ENCODE measurements around the gene DAB1.
"Not testable (repeated sequence)": the region's sequence is repeated elsewhere in the genome, so short reads cannot be mapped to it uniquely, and the experiment has no call there.

Gene DAB1

DNA sequence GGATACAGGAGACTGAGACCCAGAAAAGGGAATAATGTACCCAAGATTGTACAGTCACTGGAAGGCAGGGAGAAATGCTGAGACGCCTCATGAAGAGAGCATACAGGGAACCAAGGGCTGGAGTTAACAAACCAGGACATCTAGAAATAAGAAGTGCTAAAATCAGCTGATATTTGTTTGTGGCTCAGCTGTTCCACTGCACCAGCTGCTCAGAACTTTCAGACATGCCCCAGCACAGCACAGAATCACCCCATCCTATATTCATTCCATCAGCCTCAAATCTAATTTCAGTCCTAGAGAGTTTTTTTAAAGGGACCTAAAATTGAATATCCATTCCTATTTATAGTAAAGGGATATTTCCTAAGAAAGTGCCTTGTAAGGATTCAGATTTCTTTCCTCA, 60.2 kb downstream of the DAB1 start:
- Mint-ChIP-seq H3K4me3 (no peak overlapping the region), H3K9me3 (peaks cover 0 to under 1% of the 10 kb centered on the region in 2 donors), H3K27ac (no peak overlapping the region), H3K4me1 (ENCODE audit: low read depth in 2 of 2) (no peaks in the 10 kb centered on the region), H3K36me3 (ENCODE audit: insufficient read depth) (no peaks in the 10 kb centered on the region), H3K27me3 (peaks cover 0 to 7% of the 10 kb centered on the region in 2 donors)
- ATAC-seq (replicated peaks) (no peak), DNase-seq (no peak)

DNA sequence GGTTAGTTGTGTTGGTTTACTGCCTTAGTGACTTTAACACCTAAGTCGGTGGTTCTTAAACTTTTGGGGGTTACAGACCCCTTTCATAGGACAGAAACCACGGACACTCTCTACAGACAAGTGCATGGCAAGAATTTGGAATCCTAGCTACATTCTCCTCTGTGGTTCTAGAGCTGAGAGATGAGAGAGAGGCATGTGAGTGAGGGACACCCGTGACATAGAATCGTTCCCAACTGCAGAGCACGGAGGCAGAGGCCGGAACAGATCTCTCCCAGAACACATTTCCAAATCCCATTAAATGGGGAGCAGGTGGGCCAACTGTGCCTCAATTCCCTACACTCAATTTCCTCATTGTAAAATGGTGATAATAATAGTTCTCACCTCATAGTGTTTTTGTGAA, 60.7 kb downstream of the DAB1 start:
- no peak for ATAC-seq (replicated peaks)
- no peaks in the 10 kb centered on the region for H3K36me3 Mint-ChIP-seq (ENCODE audit: insufficient read depth)
- peaks cover 0 to 7% of the 10 kb centered on the region in 2 donors for H3K27me3 Mint-ChIP-seq
- no peak overlapping the region for H3K4me3 Mint-ChIP-seq
- DNase-seq = no peak
- no peaks in the 10 kb centered on the region for H3K4me1 Mint-ChIP-seq (ENCODE audit: low read depth in 2 of 2)
- no peaks in the 10 kb centered on the region for H3K9me3 Mint-ChIP-seq
- H3K27ac Mint-ChIP-seq = no peak overlapping the region

DNA sequence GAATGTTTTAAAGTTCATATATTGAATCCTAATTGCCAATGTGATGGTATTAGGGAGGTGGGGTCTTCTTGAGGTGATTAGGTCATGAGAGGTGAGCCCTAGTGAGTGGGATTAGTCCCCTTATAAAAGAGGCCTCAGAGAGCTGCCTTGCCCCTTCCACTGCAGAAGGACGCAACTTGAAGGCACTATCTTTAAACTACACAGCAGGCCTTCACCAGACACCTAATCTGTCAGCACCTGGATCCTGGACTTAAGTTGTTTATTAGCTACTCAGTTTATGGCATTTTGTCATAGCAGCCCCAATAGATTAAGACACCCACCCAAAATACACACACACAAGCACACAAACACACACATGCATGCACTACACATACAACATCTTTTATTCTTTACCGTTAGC, 61.4 kb downstream of the DAB1 start:
- H3K4me1 Mint-ChIP-seq (ENCODE audit: low read depth in 2 of 2) = no peaks in the 10 kb centered on the region
- ATAC-seq (replicated peaks) = no peak
- no peaks in the 10 kb centered on the region for H3K9me3 Mint-ChIP-seq
- no peak for DNase-seq
- H3K36me3 Mint-ChIP-seq (ENCODE audit: insufficient read depth) = no peaks in the 10 kb centered on the region
- H3K27ac Mint-ChIP-seq = no peak overlapping the region
- peaks cover 0 to 9% of the 10 kb centered on the region in 2 donors for H3K27me3 Mint-ChIP-seq
- no peak overlapping the region for H3K4me3 Mint-ChIP-seq

DNA sequence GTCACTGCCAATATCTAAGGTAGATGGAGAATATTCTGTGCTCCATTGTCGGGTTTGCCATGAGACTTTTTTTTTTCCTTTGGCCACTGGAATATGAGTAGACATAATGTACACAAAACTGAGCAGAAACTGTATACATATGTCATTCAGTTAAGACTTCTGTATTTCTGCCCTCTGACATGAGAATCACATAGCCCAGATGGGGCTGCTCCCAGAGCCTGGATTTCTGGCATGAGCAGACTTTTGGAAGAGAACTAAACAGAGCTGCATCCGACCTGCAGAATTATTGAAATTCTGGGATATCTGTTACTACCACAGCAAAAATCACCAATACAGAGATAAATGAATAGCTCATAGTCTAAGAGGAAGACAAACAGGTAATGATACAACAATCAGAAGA, 62.3 kb downstream of the DAB1 start:
- no peaks in the 10 kb centered on the region for H3K36me3 Mint-ChIP-seq (ENCODE audit: insufficient read depth)

DNA sequence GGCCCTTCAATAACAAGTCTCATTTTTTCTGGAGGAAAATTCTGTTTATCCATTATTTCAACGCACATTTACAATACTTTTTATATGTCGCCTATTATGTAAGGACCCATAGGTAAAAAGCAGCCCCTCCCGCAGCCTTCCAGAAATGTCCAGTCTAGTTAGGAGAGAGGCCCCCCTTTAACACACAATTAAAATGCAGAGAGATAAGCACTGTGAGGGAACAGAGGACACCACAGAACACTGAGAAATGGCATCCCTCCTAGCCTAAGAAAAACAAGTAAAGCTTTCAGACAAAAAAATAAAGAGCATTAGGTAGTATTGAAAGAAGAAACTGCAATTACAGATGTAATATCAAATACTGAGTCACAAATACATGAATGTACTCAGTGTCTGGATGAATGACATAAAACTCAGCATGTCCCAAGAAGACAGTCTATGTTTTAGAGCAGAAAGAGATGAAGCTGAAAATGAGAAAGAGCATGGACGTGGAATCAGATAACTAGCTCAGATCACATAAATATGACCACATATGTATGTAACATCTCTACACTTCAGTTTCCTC, 62.9 kb downstream of the DAB1 start:
- DNase-seq (no peak), ATAC-seq (replicated peaks) (no peak)
- no peak overlapping the region for H3K27ac Mint-ChIP-seq
- no peaks in the 10 kb centered on the region for H3K36me3 Mint-ChIP-seq (ENCODE audit: insufficient read depth)
- H3K4me1 Mint-ChIP-seq (ENCODE audit: low read depth in 2 of 2) = no peaks in the 10 kb centered on the region
- H3K27me3 Mint-ChIP-seq = peaks cover 0 to 13% of the 10 kb centered on the region in 2 donors
- no peaks in the 10 kb centered on the region for H3K9me3 Mint-ChIP-seq
- no peak overlapping the region for H3K4me3 Mint-ChIP-seq

More for the DNA sequence above, 62.3 kb downstream of the DAB1 start:
- peaks cover 0 to 13% of the 10 kb centered on the region in 2 donors for H3K27me3 Mint-ChIP-seq
- no peak overlapping the region for H3K4me3 Mint-ChIP-seq
- no peak overlapping the region for H3K27ac Mint-ChIP-seq
- DNase-seq = no peak
- ATAC-seq (replicated peaks) = no peak
- H3K4me1 Mint-ChIP-seq (ENCODE audit: low read depth in 2 of 2) = no peaks in the 10 kb centered on the region
- H3K9me3 Mint-ChIP-seq = no peaks in the 10 kb centered on the region

DNA sequence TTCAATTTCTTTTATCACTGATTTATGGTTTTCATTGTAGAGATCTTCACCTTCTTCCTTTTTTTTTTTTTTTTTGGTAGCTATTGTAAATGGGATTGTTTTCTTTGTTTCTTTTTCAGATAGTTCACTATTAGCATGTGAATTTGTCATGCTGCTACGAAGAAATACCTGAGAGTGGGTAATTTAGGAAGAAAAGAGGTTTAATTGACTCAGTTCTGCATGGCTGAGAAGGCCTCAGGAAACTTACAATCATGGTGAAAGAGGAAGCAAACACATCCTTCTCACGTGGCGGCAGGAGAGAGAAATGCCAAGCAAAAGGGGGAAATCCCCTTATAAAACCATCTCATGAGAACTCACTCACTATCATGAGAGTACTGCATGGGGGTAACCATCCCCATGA, 66.4 kb downstream of the DAB1 start:
- H3K9me3 Mint-ChIP-seq = no peaks in the 10 kb centered on the region
- no peaks in the 10 kb centered on the region for H3K36me3 Mint-ChIP-seq (ENCODE audit: insufficient read depth)
- H3K27ac Mint-ChIP-seq = no peak overlapping the region
- DNase-seq (no peak), ATAC-seq (replicated peaks) (no peak)
- H3K4me1 Mint-ChIP-seq (ENCODE audit: low read depth in 2 of 2) = peaks cover 0 to 4% of the 10 kb centered on the region in 2 donors
- no peak overlapping the region for H3K4me3 Mint-ChIP-seq
- H3K27me3 Mint-ChIP-seq = peaks cover 0 to 21% of the 10 kb centered on the region in 2 donors

DNA sequence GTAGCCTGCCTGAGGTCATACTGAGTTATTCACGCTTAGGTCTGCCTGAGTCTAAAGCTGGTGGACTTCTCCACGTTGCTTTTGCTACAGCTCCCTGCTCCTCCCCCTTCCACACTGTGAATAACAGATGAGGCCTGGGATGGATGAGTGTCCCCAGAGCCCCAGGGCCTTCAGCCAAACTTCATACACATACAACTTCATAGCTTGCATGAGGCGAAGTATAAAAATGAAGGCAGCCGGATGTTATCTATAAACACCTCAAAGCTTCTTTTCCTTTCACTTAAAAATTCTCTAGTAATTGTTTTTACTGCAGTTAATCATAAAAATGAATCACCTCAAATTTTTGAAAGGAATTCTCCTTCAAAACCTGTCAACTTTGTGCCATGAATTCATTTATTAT, 70.2 kb downstream of the DAB1 start:
- Mint-ChIP-seq H3K4me3 (no peak overlapping the region), H3K4me1 (ENCODE audit: low read depth in 2 of 2) (peaks cover 0 to 4% of the 10 kb centered on the region in 2 donors), H3K36me3 (ENCODE audit: insufficient read depth) (no peaks in the 10 kb centered on the region), H3K27me3 (peaks cover 7 to 20% of the 10 kb centered on the region in 2 donors), H3K9me3 (no peaks in the 10 kb centered on the region), H3K27ac (no peak overlapping the region)
- DNase-seq (no peak), ATAC-seq (replicated peaks) (no peak)

DNA sequence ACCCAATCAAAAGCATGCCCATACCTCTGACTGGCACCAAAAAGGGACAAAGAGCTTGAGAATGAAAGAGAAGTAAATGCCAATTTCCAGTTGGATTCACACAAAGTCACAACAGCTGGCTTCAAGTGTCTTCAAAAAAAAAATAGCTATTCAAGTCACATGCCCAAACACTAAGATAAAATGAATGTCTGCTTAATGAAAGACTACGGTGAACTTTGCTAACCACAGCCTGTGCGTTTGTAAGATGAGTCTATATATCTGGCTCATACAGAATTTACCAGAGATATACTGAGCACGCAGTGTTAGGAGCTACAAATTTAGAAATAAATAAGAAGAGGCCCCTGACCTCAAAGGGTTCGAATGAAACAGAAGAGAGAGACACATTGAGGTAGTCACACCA, 73.2 kb downstream of the DAB1 start:
- ATAC-seq (replicated peaks) = no peak
- Mint-ChIP-seq H3K27me3 (peaks cover 7 to 16% of the 10 kb centered on the region in 2 donors), H3K36me3 (ENCODE audit: insufficient read depth) (no peaks in the 10 kb centered on the region), H3K4me1 (ENCODE audit: low read depth in 2 of 2) (peaks cover 0 to 4% of the 10 kb centered on the region in 2 donors), H3K4me3 (no peak overlapping the region), H3K9me3 (no peaks in the 10 kb centered on the region), H3K27ac (no peak overlapping the region)
- no peak for DNase-seq

DNA sequence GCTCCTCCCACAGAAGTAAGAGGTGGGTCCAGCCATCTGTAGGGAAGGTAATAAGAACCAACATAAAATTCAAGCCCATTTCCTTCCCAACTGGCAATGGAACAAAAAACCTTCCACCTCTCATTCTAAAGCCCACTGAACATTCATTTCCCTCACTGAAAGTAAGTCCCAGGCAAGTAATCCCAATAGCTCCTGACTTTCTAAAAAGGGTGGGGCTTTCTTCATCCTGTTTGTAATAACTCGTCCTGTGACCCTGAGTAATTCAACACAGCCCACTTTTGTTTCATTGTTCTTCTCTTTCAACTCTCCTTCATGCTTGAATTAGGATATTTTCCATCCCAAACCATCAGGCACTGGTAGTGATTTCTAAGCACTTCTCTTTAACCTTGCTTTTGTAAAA, 74.9 kb downstream of the DAB1 start:
- Mint-ChIP-seq H3K27me3 (peaks cover 7 to 8% of the 10 kb centered on the region in 2 donors), H3K36me3 (ENCODE audit: insufficient read depth) (no peaks in the 10 kb centered on the region), H3K9me3 (no peaks in the 10 kb centered on the region), H3K4me3 (no peak overlapping the region), H3K4me1 (ENCODE audit: low read depth in 2 of 2) (no peaks in the 10 kb centered on the region), H3K27ac (no peak overlapping the region)
- ATAC-seq (replicated peaks) = no peak
- DNase-seq = no peak

DNA sequence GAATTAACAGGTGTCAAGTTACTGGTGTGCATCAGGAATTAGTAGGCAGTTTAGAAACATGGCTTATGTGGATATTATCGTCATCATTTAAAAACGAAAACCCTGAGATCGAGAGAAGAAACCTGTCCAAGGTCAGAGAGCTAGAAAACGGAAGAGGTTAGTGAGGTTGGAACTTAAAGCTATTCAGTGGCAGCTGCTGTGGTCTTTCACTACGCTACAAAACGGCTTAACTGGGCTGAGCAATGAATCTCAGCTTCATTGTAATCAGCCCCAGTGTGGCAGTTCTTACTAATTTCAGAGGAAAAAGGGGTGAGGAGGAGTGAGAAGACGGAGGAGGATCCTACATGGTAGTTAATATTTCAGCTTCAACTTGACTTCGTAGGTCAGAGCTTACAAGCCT, 77.9 kb downstream of the DAB1 start:
- no peak for ATAC-seq (replicated peaks)
- H3K36me3 Mint-ChIP-seq (ENCODE audit: insufficient read depth) = no peaks in the 10 kb centered on the region
- no peaks in the 10 kb centered on the region for H3K4me1 Mint-ChIP-seq (ENCODE audit: low read depth in 2 of 2)
- no peak overlapping the region for H3K27ac Mint-ChIP-seq
- H3K27me3 Mint-ChIP-seq = peaks cover 8 to 18% of the 10 kb centered on the region in 2 donors
- no peak for DNase-seq
- H3K4me3 Mint-ChIP-seq = no peak overlapping the region
- H3K9me3 Mint-ChIP-seq = no peaks in the 10 kb centered on the region

DNA sequence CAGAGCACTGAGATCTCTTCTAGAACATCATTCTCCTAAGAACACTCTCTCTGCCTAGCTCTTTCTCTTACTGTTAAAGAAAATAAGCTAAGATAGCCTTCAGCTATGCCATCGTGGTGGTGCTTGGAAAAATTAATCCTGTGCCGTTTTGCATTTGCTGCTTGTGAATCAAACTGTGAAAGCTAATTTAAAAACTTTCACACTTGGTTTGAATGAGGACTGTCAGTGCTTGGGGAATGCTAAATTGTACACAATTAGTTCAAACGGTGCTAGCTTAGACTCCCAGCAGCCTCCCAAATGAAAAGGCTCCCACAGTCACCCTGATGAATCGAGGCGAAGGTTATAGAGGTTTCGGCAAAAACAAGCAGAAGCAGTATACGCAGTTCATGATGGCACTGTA, 79.6 kb downstream of the DAB1 start:
- Mint-ChIP-seq H3K27me3 (peaks cover 8 to 16% of the 10 kb centered on the region in 2 donors), H3K27ac (no peak overlapping the region), H3K4me3 (no peak overlapping the region), H3K4me1 (ENCODE audit: low read depth in 2 of 2) (no peaks in the 10 kb centered on the region), H3K36me3 (ENCODE audit: insufficient read depth) (no peaks in the 10 kb centered on the region), H3K9me3 (no peaks in the 10 kb centered on the region)
- no peak for ATAC-seq (replicated peaks)
- DNase-seq = no peak

DNA sequence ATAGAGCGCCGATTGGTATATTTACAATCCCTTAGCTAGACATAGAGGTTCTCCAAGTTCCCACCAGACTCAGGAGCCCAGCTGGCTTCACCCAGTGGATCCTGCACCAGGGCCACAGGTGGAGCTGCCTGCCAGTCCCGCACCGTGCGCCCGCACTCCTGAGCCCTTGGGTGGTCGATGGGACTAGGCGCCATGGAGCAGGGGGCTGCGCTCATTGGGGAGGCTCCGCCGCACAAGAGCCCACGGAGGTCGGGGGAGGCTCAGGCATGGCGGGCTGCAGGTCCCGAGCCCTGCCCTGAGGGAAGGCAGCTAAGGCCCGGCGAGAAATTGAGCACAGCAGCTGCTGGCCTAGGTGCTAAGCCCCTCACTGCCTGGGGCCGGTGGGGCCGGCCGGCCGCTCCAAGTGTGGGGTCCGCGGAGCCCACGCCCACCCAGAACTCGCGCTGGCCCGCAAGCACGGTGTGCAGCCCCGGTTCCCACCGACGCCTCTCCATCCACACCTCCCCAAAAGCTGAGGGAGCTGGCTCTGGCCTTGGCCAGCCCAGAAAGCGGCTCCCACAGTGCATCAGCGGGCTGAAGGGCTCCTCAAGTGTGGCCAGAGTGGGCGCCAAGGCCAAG, 80.5 kb downstream of the DAB1 start:
- H3K4me1 Mint-ChIP-seq (ENCODE audit: low read depth in 2 of 2); H3K4me3 Mint-ChIP-seq; H3K27ac Mint-ChIP-seq; ATAC-seq (replicated peaks); H3K9me3 Mint-ChIP-seq; DNase-seq; H3K36me3 Mint-ChIP-seq (ENCODE audit: insufficient read depth): not testable (repeated sequence)
- H3K27me3 Mint-ChIP-seq = peaks cover under 1 to 13% of the 10 kb centered on the region in 2 donors

DNA sequence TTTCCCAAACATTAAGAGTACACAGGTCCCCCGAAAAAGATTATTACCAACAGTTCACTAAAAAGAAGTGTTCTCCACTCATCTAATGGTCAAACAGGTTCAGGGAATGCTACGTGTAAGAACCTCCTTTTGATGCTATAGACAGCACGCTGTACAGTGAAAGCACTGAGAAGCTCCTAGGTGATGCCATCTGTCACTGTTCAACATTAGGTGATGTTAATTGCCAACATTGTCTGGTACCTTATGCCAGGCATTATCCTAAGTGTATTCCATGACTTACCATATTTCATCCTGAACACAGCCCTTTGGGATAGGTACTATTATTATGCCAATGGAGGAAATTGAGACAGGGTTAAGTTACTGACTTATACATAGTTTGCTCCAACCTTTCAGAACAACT, 82.1 kb downstream of the DAB1 start:
- no peaks in the 10 kb centered on the region for H3K36me3 Mint-ChIP-seq (ENCODE audit: insufficient read depth)

DNA sequence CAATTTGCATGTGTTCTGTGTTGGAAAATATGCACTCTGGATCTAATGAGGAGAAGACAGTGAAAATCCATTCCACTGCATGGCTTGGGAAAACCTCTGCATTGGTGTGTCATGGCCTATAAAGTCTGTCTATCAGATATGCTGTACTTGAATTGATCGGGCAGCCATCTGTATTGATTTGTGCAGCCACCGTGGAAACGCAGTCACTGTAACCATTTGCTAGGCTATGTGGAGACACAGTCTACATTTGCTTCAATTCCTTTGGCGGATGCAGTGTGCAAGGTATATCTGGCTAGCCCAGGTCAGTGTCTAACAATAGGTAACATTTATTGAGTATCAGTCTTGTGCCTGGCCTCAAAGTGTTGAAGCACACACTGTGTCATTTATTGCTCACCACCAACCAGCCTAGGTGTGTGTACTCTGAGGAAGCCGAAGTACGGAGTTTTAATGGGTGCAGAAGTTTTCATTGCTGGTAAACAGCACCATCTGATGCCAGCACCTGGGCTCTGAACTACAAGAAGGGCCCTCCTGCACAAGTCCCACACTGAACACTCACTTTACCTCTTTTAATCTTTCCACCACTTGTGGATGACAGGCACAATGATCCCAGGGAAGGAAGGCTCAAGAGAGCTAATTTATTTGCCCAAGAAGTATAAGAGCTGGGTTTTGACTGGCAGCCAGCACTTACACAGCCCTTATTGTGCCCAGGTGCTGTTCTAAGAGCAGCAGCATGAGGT, 83.4 kb downstream of the DAB1 start:
- Mint-ChIP-seq H3K36me3 (ENCODE audit: insufficient read depth) (no peaks in the 10 kb centered on the region), H3K27me3 (peaks cover 0 to 16% of the 10 kb centered on the region in 2 donors), H3K27ac (no peak overlapping the region), H3K4me3 (no peak overlapping the region), H3K9me3 (no peaks in the 10 kb centered on the region), H3K4me1 (ENCODE audit: low read depth in 2 of 2) (no peaks in the 10 kb centered on the region)
- ATAC-seq (replicated peaks) = no peak
- DNase-seq = no peak

More for the DNA sequence above, 82.1 kb downstream of the DAB1 start:
- DNase-seq (no peak), ATAC-seq (replicated peaks) (no peak)
- Mint-ChIP-seq H3K4me3 (no peak overlapping the region), H3K9me3 (no peaks in the 10 kb centered on the region), H3K27ac (no peak overlapping the region), H3K4me1 (ENCODE audit: low read depth in 2 of 2) (no peaks in the 10 kb centered on the region), H3K27me3 (peaks cover 0 to 16% of the 10 kb centered on the region in 2 donors)

Measured in effector memory CD8-positive, alpha-beta T cell (primary cell).